GM23248 (cell line): ENCODE results near the gene NHS. TPM values are rescaled to one million over a fixed set of nuclear protein-coding genes. Genes with fewer than 3 reads are reported as not detected.

Experiments used
- DNase-seq: peaks from one replicate; pipeline ENCODE4 v3.0.0-alpha.2; 2015
- H2AFZ ChIP-seq: fragments of 200-600 bp; sonication (generic); 2 replicates; pipeline ENCODE4 v1.6.1; 2016; ENCODE audit warnings: antibody characterized with exemption
- H3F3A ChIP-seq: fragments of 200-600 bp; sonication (generic); 2 replicates; pipeline ENCODE4 v1.6.1; 2016; ENCODE audit warnings: mild to moderate bottlenecking, antibody characterized with exemption, mixed run types; ENCODE audit not compliant: insufficient read depth
- H3K27ac ChIP-seq: fragments of 200-600 bp; sonication (generic); 2 replicates; pipeline ENCODE4 v1.5.1; 2016; ENCODE audit warnings: mild to moderate bottlenecking
- H3K27me3 ChIP-seq: fragments of 200-600 bp; sonication (generic); replicated peaks from 2 replicates; pipeline ENCODE4 v1.6.1; 2016; ENCODE audit warnings: mild to moderate bottlenecking; ENCODE audit not compliant: insufficient read depth
- H3K36me3 ChIP-seq: fragments of 200-600 bp; sonication (generic); 2 replicates; pipeline ENCODE4 v1.6.1; 2016; ENCODE audit warnings: low read depth, mild to moderate bottlenecking
- H3K4me1 ChIP-seq: fragments of 200-600 bp; sonication (generic); 2 replicates; pipeline ENCODE4 v1.6.1; 2016; ENCODE audit warnings: mild to moderate bottlenecking; ENCODE audit not compliant: insufficient read depth
- H3K4me2 ChIP-seq: fragments of 200-600 bp; sonication (generic); one replicate; pipeline ENCODE4 v1.6.1; 2016; ENCODE audit warnings: mild to moderate bottlenecking; ENCODE audit not compliant: unreplicated experiment
- H3K4me3 ChIP-seq: fragments of 200-600 bp; sonication (generic); 2 replicates; pipeline ENCODE4 v1.5.1; 2016; ENCODE audit warnings: mild to moderate bottlenecking
- H3K79me2 ChIP-seq: fragments of 200-600 bp; sonication (generic); 2 replicates; pipeline ENCODE4 v1.6.1; 2016; ENCODE audit warnings: mild to moderate bottlenecking; ENCODE audit not compliant: insufficient read depth
- H3K9ac ChIP-seq: fragments of 200-600 bp; sonication (generic); 2 replicates; pipeline ENCODE4 v1.6.1; 2016; ENCODE audit warnings: mild to moderate bottlenecking
- H3K9me2 ChIP-seq: fragments of 200-600 bp; sonication (generic); 2 replicates; pipeline ENCODE4 v1.6.1; 2016; ENCODE audit warnings: mixed run types, mild to moderate bottlenecking, moderate library complexity; ENCODE audit not compliant: insufficient read depth
- H3K9me3 ChIP-seq: fragments of 200-600 bp; sonication (generic); one replicate; pipeline ENCODE4 v1.6.1; 2017; ENCODE audit warnings: low read depth
- H4K20me1 ChIP-seq: fragments of 200-600 bp; sonication (generic); 2 replicates; pipeline ENCODE4 v1.6.0; 2016; ENCODE audit not compliant: insufficient read depth
- EZH2 ChIP-seq: fragments of 200-600 bp; sonication (generic); IDR thresholded peaks from 2 replicates; pipeline ENCODE4 v1.6.1; 2018; ENCODE audit warnings: antibody characterized with exemption, mild to moderate bottlenecking; ENCODE audit not compliant: insufficient read depth, poor library complexity, severe bottlenecking
- EZH2phosphoT487 ChIP-seq: fragments of 200-600 bp; sonication (generic); IDR thresholded peaks from 2 replicates; pipeline ENCODE4 v1.6.1; 2018; ENCODE audit warnings: antibody characterized with exemption, moderate library complexity, mild to moderate bottlenecking, low read depth; ENCODE audit not compliant: insufficient read depth
- WGBS, 2 experiments: methylation state at CpG; one replicate each; pipeline ENCODE4 v1.1.6; 2015 to 2017; ENCODE audit warnings: low lambda C conversion rate in 2 of 2, low coverage in 1 of 2; ENCODE audit errors: missing lambda C conversion rate in 2 of 2; 5-methylcytosine and 5-hydroxymethylcytosine counted together
- in situ Hi-C: fragments of 300-500 bp; cut with MboI; formaldehyde crosslinking; loops from 2 replicates; pipeline ENCODE4 v1.15.0; 2020
- polyA plus RNA-seq: library from polyadenylated mRNA; unstranded; fragments of >200 nt; fragmentation: Nextera tagmentation; extraction: Ambion mirVana; gene quantifications from 2 replicates; pipeline ENCODE4 v1.2.1, GENCODE V29; 2016
- total RNA-seq: library from RNA; depleted of rRNA; stranded (reverse); fragments of >200 nt; shearing (Covaris generic); gene quantifications from 2 replicates; pipeline ENCODE4 v1.2.3, GENCODE V29; 2014

Gene NHS
- total and polyA plus RNA-seq, 2 experiments from 2014 or later = 1.0 to 5.6 TPM

DNA sequence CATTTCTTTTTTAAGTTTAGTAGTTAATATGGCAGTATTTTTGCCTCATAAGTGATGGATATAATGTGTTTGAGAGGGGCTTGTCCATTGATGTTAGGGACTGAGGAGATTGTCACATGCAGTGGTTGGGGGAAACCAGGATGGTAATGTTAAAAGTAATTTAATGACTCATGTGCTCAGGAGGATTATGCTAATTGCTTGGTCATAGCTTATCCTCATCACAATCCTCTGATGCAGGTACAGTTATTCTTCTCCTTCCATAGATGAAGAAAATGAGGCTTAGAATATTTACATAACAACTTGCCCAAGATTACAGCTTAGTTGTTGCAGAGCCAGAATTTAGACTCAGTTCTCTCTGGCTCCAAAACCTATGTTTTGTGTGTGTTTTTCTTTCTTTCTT, 267.9 kb downstream of the NHS start:
- Histone ChIP-seq H3K4me2 (no peak overlapping the region), H3F3A (no peaks in the 10 kb centered on the region), H3K9me2 (no peaks in the 10 kb centered on the region), H3K27ac (no peak overlapping the region), H2AFZ (no peak overlapping the region), H3K9ac (no peak overlapping the region), H3K9me3 (no peaks in the 10 kb centered on the region), H4K20me1 (no peaks in the 10 kb centered on the region), H3K4me3 (no peak overlapping the region), H3K36me3 (no peaks in the 10 kb centered on the region), H3K27me3 (no peaks in the 10 kb centered on the region), H3K4me1 (no peaks in the 10 kb centered on the region), H3K79me2 (no peaks in the 10 kb centered on the region)
- in situ Hi-C loops = no loop called here
- TF ChIP-seq EZH2 (no peak), EZH2phosphoT487 (no peak)
- DNase-seq = no peak

DNA sequence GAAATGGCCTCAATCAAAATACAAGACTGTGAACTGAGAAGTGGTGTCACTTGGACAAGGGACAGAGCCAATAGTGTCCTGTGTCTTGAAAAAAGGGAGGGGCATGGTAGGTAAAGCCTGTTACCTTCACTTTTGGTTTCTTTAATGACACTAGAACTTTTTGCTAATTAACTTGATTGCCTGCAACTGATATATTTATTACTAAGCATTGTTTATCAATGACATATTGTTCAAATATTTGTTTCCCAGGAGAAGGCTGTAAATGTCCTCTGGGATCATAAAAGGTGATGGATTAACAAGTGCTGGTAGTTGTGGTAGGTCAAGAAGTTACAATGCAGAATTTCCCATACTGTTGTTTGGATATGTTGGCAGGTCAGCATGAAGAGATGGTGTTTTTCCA, 268.5 kb downstream of the NHS start:
- no peak overlapping the region for H2AFZ ChIP-seq
- no peak overlapping the region for H3K9ac ChIP-seq
- no peak overlapping the region for H3K4me2 ChIP-seq
- DNase-seq = no peak
- no peaks in the 10 kb centered on the region for H4K20me1 ChIP-seq
- no peaks in the 10 kb centered on the region for H3K36me3 ChIP-seq
- H3K27me3 ChIP-seq = no peaks in the 10 kb centered on the region
- no peak for TF ChIP-seq EZH2phosphoT487
- TF ChIP-seq EZH2 = no peak
- H3K4me3 ChIP-seq = no peak overlapping the region
- H3F3A ChIP-seq = no peaks in the 10 kb centered on the region
- no peaks in the 10 kb centered on the region for H3K79me2 ChIP-seq
- no peaks in the 10 kb centered on the region for H3K4me1 ChIP-seq
- H3K9me2 ChIP-seq = no peaks in the 10 kb centered on the region
- in situ Hi-C loops = no loop called here
- H3K27ac ChIP-seq = no peak overlapping the region
- no peaks in the 10 kb centered on the region for H3K9me3 ChIP-seq

DNA sequence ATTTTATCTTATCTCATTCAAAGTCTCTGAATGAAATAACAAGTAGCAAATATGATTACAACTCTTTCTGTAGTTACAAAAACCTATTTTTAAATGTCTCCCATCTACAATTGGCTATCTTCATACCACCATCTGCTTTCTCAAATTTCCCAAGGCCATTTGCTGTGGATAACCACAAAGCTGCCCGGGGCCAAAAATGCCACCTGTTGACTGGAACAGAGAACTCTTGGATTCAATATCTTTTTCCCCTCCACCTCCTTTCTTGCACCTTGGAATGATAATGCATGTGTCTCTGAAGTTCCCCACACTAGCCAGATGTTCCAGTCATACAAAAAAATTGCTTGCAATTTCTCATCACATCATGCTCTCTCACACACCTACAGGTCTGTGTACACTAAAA, 269.0 kb downstream of the NHS start:
- Histone ChIP-seq H3K9me2 (no peaks in the 10 kb centered on the region), H3K9ac (no peak overlapping the region), H3K4me3 (no peak overlapping the region), H4K20me1 (no peaks in the 10 kb centered on the region), H3K4me1 (no peaks in the 10 kb centered on the region), H3F3A (no peaks in the 10 kb centered on the region), H3K36me3 (no peaks in the 10 kb centered on the region), H3K79me2 (no peaks in the 10 kb centered on the region), H2AFZ (no peak overlapping the region), H3K27ac (no peak overlapping the region), H3K9me3 (no peaks in the 10 kb centered on the region), H3K4me2 (no peak overlapping the region), H3K27me3 (no peaks in the 10 kb centered on the region)
- in situ Hi-C loops = no loop called here
- TF ChIP-seq EZH2 (no peak), EZH2phosphoT487 (no peak)
- DNase-seq = no peak
- 100% methylated on average over 1 of the region's 1 CpG for WGBS, 2 experiments

DNA sequence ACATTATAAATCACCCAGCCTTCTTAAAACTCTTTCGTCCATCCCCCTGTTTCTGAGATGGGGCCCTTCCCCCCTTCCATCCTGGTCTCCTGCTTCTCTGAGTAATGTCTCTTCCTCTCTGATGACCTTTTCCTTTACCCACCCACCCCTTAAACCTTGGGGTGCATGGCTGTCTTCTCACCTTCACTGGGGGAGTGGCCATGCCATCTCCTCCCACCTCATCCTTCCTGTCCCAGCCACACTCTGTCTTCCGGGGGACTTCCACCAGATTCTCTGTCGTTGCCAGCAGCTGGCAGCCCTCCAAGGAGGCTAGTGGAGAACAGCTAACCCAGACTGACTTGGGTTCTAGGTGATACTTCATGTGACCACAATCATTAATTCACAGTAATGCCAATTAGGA, 279.1 kb downstream of the NHS start:
- H3K4me2 ChIP-seq = no peak overlapping the region
- no peak overlapping the region for H3K27ac ChIP-seq
- no peaks in the 10 kb centered on the region for H3K79me2 ChIP-seq
- H2AFZ ChIP-seq = no peak overlapping the region
- H3K27me3 ChIP-seq = no peaks in the 10 kb centered on the region
- no peaks in the 10 kb centered on the region for H4K20me1 ChIP-seq
- H3K36me3 ChIP-seq = no peaks in the 10 kb centered on the region
- TF ChIP-seq EZH2phosphoT487 = no peak
- TF ChIP-seq EZH2 = no peak
- H3K9me2 ChIP-seq = no peaks in the 10 kb centered on the region
- in situ Hi-C loops = no loop called here
- H3K9ac ChIP-seq = no peak overlapping the region
- 63 to 68% methylated on average over 3 of the region's 3 CpGs for WGBS, 2 experiments
- H3F3A ChIP-seq = no peaks in the 10 kb centered on the region
- H3K4me1 ChIP-seq = no peaks in the 10 kb centered on the region
- DNase-seq = no peak
- no peaks in the 10 kb centered on the region for H3K9me3 ChIP-seq
- H3K4me3 ChIP-seq = no peak overlapping the region

DNA sequence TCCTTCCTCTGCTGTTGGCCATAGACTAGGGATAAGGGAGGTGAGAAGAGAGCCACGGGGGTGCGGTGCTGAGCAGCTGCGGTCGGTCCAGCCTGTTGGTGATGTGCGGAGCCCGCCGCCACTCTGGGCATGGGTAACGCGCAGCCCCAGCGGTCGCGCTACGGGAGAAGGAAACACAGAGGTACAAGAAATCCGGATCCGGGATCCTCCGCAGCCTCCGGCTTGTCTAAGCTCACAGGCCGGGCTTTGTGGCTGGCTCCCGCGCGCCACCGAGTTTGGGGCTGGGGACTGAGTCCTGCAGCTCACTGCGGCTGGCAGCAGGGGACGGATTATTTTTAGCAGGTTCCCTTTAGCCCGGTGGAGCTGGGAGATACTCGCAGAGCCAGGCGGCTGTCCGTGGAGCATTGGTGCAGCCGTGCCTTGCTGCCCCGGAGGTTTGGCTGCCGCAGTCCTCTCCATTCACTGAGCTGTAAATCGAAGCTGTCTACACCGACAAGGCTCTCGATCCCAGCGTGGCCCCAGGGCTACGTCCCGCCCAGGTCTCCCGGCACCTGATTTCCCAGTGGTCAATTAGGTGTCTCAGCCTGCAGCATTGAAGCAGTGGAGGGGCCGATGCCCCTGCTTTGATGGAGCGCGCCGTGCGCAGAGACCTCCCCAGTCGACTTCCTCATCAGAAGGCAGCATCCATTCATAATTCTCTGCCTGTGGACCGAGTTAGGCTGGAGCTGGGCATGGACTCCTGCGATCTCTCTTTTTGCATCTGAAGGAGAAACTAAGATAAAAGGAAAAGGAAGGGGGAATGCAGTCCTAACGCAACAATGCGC, 280.4 kb downstream of the NHS start:
- Histone ChIP-seq H3K4me3 (peak overlapping the region; percentile 64), H3K9ac (no peak overlapping the region), H3K79me2 (no peaks in the 10 kb centered on the region), H2AFZ (peak overlapping the region; percentile 44), H3K9me2 (no peaks in the 10 kb centered on the region), H3K27me3 (no peaks in the 10 kb centered on the region), H4K20me1 (no peaks in the 10 kb centered on the region), H3K27ac (no peak overlapping the region), H3K4me2 (peak overlapping the region; percentile 78), H3K36me3 (no peaks in the 10 kb centered on the region), H3K4me1 (no peaks in the 10 kb centered on the region), H3K9me3 (no peaks in the 10 kb centered on the region), H3F3A (no peaks in the 10 kb centered on the region)
- WGBS, 2 experiments = 1 to 3% methylated on average over 16 to 18 of the region's 48 CpGs
- DNase-seq = peak; percentile 33
- TF ChIP-seq EZH2 (no peak), EZH2phosphoT487 (no peak)
- in situ Hi-C loops = no loop called here
